GM12878 (cell line): ENCODE results near the gene MUC13. TPM values are rescaled to one million over a fixed set of nuclear protein-coding genes. Genes with fewer than 3 reads are reported as not detected.

Experiments used
- ATAC-seq: fragments of 200-7000 bp; cut with Tn5 transposase; 3 replicates; pipeline ENCODE4 v1.9.1; 2020; ENCODE audit warnings: mild to moderate bottlenecking, moderate library complexity
- BruUV-seq: library from RNA; stranded (reverse); fragments of 400-500 nt; replicated peaks from 2 replicates; lab custom pipeline; 2021; lab: Mats Ljungman, UMichigan
- CTCF ChIA-PET: fragments of 300-600 bp; sonication (Branson Sonifier 250); formaldehyde crosslinking; extraction: SDS; loops from one replicate; lab custom pipeline; 2021; ENCODE audit warnings: inconsistent platforms; lab: Yijun Ruan, JAX
- POLR2A ChIA-PET: fragments of 350-600 bp; formaldehyde crosslinking; extraction: SDS; loops from one replicate; lab custom pipeline; 2021; ENCODE audit warnings: inconsistent platforms; lab: Charles Lee
- RAD21 ChIA-PET: fragments of 300-600 bp; sonication (Branson Sonifier 250); formaldehyde crosslinking; loops from one replicate; lab custom pipeline; 2023; ENCODE audit warnings: antibody characterized with exemption; ENCODE audit not compliant: unreplicated experiment; lab: Charles Lee
- SMC1A ChIA-PET: fragments of 300-600 bp; sonication (Branson Sonifier 250); formaldehyde crosslinking; loops from one replicate; lab custom pipeline; 2023; ENCODE audit not compliant: unreplicated experiment, uncharacterized antibody; lab: Charles Lee
- DNase-seq: peaks from one replicate; pipeline ENCODE4 v3.0.0-alpha.2; 2011; ENCODE audit warnings: low read depth, low spot score
- FAIRE-seq: peaks from 3 replicates; lab custom pipeline; 2011; peaks lifted over from hg19 to GRCh38; lab: Jason Lieb, UNC
- H2AFZ ChIP-seq: 2 replicates; pipeline ENCODE4 v1.6.0; 2011; ENCODE audit warnings: low read depth, low read length, control low read depth; ENCODE audit not compliant: control insufficient read depth
- H3K27ac ChIP-seq: 2 replicates; pipeline ENCODE4 v1.5.1; 2011; ENCODE audit warnings: control low read depth; ENCODE audit not compliant: control insufficient read depth, insufficient read depth
- H3K27me3 ChIP-seq, 2 experiments: replicated peaks in 1 of 2; 2 replicates each; pipeline versions ENCODE4 v1.6.0 to v1.6.1; 2011; ENCODE audit warnings: low read length in 1 of 2; ENCODE audit not compliant: control insufficient read depth in 2 of 2, insufficient read depth in 2 of 2
- H3K36me3 ChIP-seq, 2 experiments: 2 replicates each; pipeline ENCODE4 v1.5.1; 2011; ENCODE audit warnings: low read length in 1 of 2; ENCODE audit not compliant: control insufficient read depth in 2 of 2, insufficient read depth in 2 of 2
- H3K4me1 ChIP-seq: 2 replicates; pipeline ENCODE4 v1.6.1; 2011; ENCODE audit warnings: mild to moderate bottlenecking, low read length, moderate library complexity, mixed read lengths; ENCODE audit not compliant: control insufficient read depth, insufficient read depth
- H3K4me2 ChIP-seq: 2 replicates; pipeline ENCODE4 v1.6.0; 2011; ENCODE audit warnings: control low read depth; ENCODE audit not compliant: control insufficient read depth, insufficient read depth
- H3K4me3 ChIP-seq: fragments of 200-600 bp; sonication (generic); 2 replicates; pipeline ENCODE4 v1.5.1; 2016
- H3K79me2 ChIP-seq: 2 replicates; pipeline ENCODE4 v1.6.0; 2011; ENCODE audit warnings: low read length; ENCODE audit not compliant: control insufficient read depth, insufficient read depth
- H3K9ac ChIP-seq: 2 replicates; pipeline ENCODE4 v1.8.0; 2011; ENCODE audit warnings: low read length, control low read depth, mixed read lengths; ENCODE audit not compliant: control insufficient read depth, insufficient read depth
- H3K9me3 ChIP-seq: replicated peaks from 3 replicates; pipeline ENCODE4 v1.5.1; 2011; ENCODE audit warnings: mild to moderate bottlenecking, low read length; ENCODE audit not compliant: control insufficient read depth, insufficient read depth
- H4K20me1 ChIP-seq: 2 replicates; pipeline ENCODE4 v1.6.0; 2011; ENCODE audit not compliant: control insufficient read depth, insufficient read depth
- BRCA1 ChIP-seq: IDR thresholded peaks from 2 replicates; pipeline ENCODE4 v1.6.1; 2011; ENCODE audit warnings: low read depth, low read length, improper control_type of control experiment
- CREB1 ChIP-seq: IDR thresholded peaks from 2 replicates; pipeline ENCODE4 v1.6.1; 2012; ENCODE audit warnings: low read depth, mild to moderate bottlenecking, inconsistent platforms
- E2F8 ChIP-seq: fragments of 450-650 bp; IDR thresholded peaks from 2 replicates; pipeline ENCODE4 v1.6.1; 2018; ENCODE audit warnings: mild to moderate bottlenecking, low read depth, moderate library complexity; ENCODE audit not compliant: partially characterized antibody
- EED ChIP-seq: sonication (generic); IDR thresholded peaks from 2 replicates; pipeline ENCODE4 v1.6.1; 2016; ENCODE audit warnings: antibody characterized with exemption, low read depth
- HCFC1 ChIP-seq: fragments of 150-350 bp; IDR thresholded peaks from 2 replicates; pipeline ENCODE4 v1.6.1; 2014; ENCODE audit warnings: low read length
- IKZF2 ChIP-seq, 2 experiments: fragments of 450-650 bp; IDR thresholded peaks; 2 replicates each; pipeline ENCODE4 v1.6.1; 2017; ENCODE audit warnings: mild to moderate bottlenecking in 2 of 2, moderate library complexity in 2 of 2
- POLR2AphosphoS2 ChIP-seq: IDR thresholded peaks from 2 replicates; pipeline ENCODE4 v1.6.1; 2011; ENCODE audit warnings: low read depth, mild to moderate bottlenecking, low read length, improper control_type of control experiment, moderate library complexity
- ZBED1 ChIP-seq: IDR thresholded peaks from 2 replicates; pipeline ENCODE4 v1.6.1; 2016; ENCODE audit warnings: borderline replicate concordance
- ZNF207 ChIP-seq: fragments of 450-650 bp; IDR thresholded peaks from 2 replicates; pipeline ENCODE4 v1.6.1; 2014; ENCODE audit warnings: antibody characterized with exemption, mild to moderate bottlenecking, borderline replicate concordance
- ZNF217 ChIP-seq: fragments of 450-650 bp; IDR thresholded peaks from 2 replicates; pipeline ENCODE4 v1.6.1; 2017; ENCODE audit warnings: antibody characterized with exemption, mild to moderate bottlenecking
- ZNF592 ChIP-seq: fragments of 450-650 bp; IDR thresholded peaks from 2 replicates; pipeline ENCODE4 v1.6.1; 2017; ENCODE audit warnings: mild to moderate bottlenecking, moderate library complexity
- WGBS: methylation state at CpG from one replicate; pipeline ENCODE4 v1.1.6; 2016; ENCODE audit warnings: low lambda C conversion rate; ENCODE audit not compliant: insufficient replicate concordance, insufficient coverage; ENCODE audit errors: missing lambda C conversion rate; 5-methylcytosine and 5-hydroxymethylcytosine counted together
- in situ Hi-C: fragments of 300-500 bp; cut with MboI; formaldehyde crosslinking; loops from 9 replicates; pipeline ENCODE4 v1.14.3; 2018; ENCODE audit warnings: mixed read lengths
- intact Hi-C: fragments of 100-400 bp; cut with micrococcal nuclease; formaldehyde crosslinking; loops from one replicate; pipeline ENCODE4 v1.14.2; 2022; ENCODE audit not compliant: unreplicated experiment
- polyA plus RNA-seq, 11 experiments: library from polyadenylated mRNA; depleted of rRNA in 4 of 11; unstranded in 6 of 11; stranded (reverse) in 5 of 11; fragments of >200 nt; fragmentation: Nextera tagmentation in 4 of 11; fragmentation: Illumina TruSeq in 1 of 11; extraction: Ambion mirVana in 4 of 11; extraction: Trizol in 1 of 11; gene quantifications; 1 replicate in 1 of 11; 2 replicates in 10 of 11; pipeline versions ENCODE4 v1.2.1 to v1.2.3, GENCODE V29; 2011 to 2016; ENCODE audit warnings: inconsistent platforms in 2 of 11, missing spikeins in 2 of 11, low read depth in 1 of 11
- total RNA-seq, 4 experiments: library from RNA; depleted of rRNA in 3 of 4; stranded (reverse); fragments of >200 nt in 3 of 4; fragmentation: Illumina TruSeq in 1 of 4; extraction: Trizol in 1 of 4; gene quantifications; 2 replicates each; pipeline versions ENCODE4 v1.2.1 to v1.2.3, GENCODE V29; 2013 to 2021
- TF ChIP-seq, protein P1 (sequence below): fragments of 150-350 bp; IDR thresholded peaks from 2 replicates; pipeline ENCODE4 v1.6.1; 2016; ENCODE audit warnings: low read depth, low read length

Gene MUC13
- total and polyA plus RNA-seq, 10 of the 15 experiments (the other 5 are each of a cell fraction or from before 2014, with no cell fraction given) = 0.27 to 60.1 (median 0.76) TPM

GRCh38 chr3:124862006-124862405, 72.5 kb downstream of the MUC13 start (continued):
- no peak for TF ChIP-seq ZNF592
- TF ChIP-seq HCFC1 = no peak
- no peak for TF ChIP-seq BRCA1
- no peak for TF ChIP-seq ZBED1

DNA sequence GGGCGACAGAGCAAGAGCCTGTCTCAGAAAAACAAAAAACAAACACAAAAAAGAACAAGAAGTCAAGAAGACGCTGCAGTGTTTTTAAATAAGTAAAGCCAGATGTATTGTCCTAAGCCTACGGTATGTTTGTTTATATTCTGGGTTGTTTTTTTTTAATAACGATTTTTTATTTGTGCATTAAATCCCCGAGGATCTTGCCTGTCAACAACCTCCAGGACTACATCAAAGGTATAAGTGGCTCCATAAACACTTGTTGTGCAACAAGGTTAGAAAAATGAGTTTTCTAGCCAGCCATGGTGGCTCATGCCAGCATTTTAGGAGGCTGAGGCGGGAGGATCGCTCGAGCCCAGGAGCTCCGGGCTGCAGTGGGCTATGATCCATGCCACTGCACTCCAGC, 73.5 kb downstream of the MUC13 start:
- Histone ChIP-seq H3K4me2 (no peak overlapping the region), H3K9me3 (no peaks in the 10 kb centered on the region), H3K4me1 (no peaks in the 10 kb centered on the region), H3K9ac (no peak overlapping the region), H3K27ac (no peak overlapping the region), H4K20me1 (no peaks in the 10 kb centered on the region), H2AFZ (no peak overlapping the region), H3K27me3 (no peaks in the 10 kb centered on the region; a peak in 2 of 4 replicates), H3K4me3 (no peak overlapping the region), H3K79me2 (no peaks in the 10 kb centered on the region), H3K36me3 (no peaks in the 10 kb centered on the region)
- BruUV-seq = no TSS peak
- ChIA-PET RAD21 (no interaction called here), SMC1A (interaction anchor here (1.0 to 1.6 kb wide), 2 partner anchors 16 to 100 kb away, joined by 3 to 5 read pairs; no protein-coding TSS in a partner anchor), POLR2A (no interaction called here), CTCF (interaction anchor here (1.1 to 2.4 kb wide), 2 partner anchors 10 to 100 kb away, joined by 3 to 16 read pairs; no protein-coding TSS in a partner anchor)
- WGBS = 65% methylated on average over 9 of the region's 9 CpGs
- no peak for ATAC-seq
- intact Hi-C loops (no loop called here), in situ Hi-C loops (no loop called here)
- no peak for FAIRE-seq
- no peak for DNase-seq
- TF ChIP-seq EED (no peak), POLR2AphosphoS2 (no peak), CREB1 (no peak), IKZF2 (IDR thresholded peaks at IDR 0.05) (no peak), E2F8 (no peak), ZNF207 (no peak), ZNF217 (no peak)
- TF ChIP-seq, protein P1, sequence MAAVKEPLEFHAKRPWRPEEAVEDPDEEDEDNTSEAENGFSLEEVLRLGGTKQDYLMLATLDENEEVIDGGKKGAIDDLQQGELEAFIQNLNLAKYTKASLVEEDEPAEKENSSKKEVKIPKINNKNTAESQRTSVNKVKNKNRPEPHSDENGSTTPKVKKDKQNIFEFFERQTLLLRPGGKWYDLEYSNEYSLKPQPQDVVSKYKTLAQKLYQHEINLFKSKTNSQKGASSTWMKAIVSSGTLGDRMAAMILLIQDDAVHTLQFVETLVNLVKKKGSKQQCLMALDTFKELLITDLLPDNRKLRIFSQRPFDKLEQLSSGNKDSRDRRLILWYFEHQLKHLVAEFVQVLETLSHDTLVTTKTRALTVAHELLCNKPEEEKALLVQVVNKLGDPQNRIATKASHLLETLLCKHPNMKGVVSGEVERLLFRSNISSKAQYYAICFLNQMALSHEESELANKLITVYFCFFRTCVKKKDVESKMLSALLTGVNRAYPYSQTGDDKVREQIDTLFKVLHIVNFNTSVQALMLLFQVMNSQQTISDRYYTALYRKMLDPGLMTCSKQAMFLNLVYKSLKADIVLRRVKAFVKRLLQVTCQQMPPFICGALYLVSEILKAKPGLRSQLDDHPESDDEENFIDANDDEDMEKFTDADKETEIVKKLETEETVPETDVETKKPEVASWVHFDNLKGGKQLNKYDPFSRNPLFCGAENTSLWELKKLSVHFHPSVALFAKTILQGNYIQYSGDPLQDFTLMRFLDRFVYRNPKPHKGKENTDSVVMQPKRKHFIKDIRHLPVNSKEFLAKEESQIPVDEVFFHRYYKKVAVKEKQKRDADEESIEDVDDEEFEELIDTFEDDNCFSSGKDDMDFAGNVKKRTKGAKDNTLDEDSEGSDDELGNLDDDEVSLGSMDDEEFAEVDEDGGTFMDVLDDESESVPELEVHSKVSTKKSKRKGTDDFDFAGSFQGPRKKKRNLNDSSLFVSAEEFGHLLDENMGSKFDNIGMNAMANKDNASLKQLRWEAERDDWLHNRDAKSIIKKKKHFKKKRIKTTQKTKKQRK = no peak
